Measurements from ENCODE around the gene GYPB.
"Not testable (repeated sequence)": the region's sequence is repeated elsewhere in the genome, so short reads cannot be mapped to it uniquely, and the experiment has no call there.

Gene GYPB

DNA sequence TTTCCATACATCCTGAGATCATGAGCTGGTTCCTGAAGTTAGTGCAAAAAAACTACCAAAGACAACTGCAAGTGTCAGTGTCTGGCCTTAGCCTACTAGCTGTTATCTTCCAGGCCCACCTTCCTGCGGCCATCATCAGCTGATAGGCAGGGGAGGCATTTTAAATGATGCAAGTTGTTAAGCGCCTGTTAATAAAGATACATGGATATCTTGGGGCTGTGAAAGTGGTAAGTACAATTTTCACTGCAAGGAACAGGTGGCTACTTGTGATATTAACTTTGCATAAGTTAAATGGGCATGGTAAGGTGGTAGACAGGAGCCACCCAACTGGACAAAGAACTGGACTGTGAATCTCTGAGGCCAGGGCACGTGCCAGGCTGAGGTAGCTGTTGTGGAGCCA is at the start of gene GYPB:
Gene GYPB, minus strand, starts transcription at position 104 of the 400 bp plus-strand sequence. Its CDS starts 93 bp downstream, at position 11.
- not testable (repeated sequence) for H3K9ac ChIP-seq (ENCODE audit: low read length); H3K9me3 ChIP-seq (ENCODE audit: control insufficient read depth, low read depth, low read length)

GRCh38 chr4:144061556-144061955 is 42.4 kb upstream of the GYPB start:
- not testable (repeated sequence) for H3K9me3 ChIP-seq (ENCODE audit: control insufficient read depth, low read depth, low read length); H3K4me3 ChIP-seq (ENCODE audit: low read length); H3K4me1 ChIP-seq (ENCODE audit: control insufficient read depth, low read depth, low read length); H3K36me3 ChIP-seq (ENCODE audit: control insufficient read depth, low read depth, low read length); H3K9ac ChIP-seq (ENCODE audit: low read length); H3K27me3 ChIP-seq (ENCODE audit: control insufficient read depth, insufficient read depth, low read length); H3K27ac ChIP-seq (ENCODE audit: low read length)

More for the DNA sequence above, at the start of gene GYPB:
- H3K4me3 ChIP-seq (ENCODE audit: low read length); H3K27ac ChIP-seq (ENCODE audit: low read length); H3K36me3 ChIP-seq (ENCODE audit: control insufficient read depth, low read depth, low read length); H3K27me3 ChIP-seq (ENCODE audit: control insufficient read depth, insufficient read depth, low read length); H3K4me1 ChIP-seq (ENCODE audit: control insufficient read depth, low read depth, low read length): not testable (repeated sequence)

- H3K27me3 ChIP-seq (ENCODE audit: control insufficient read depth, insufficient read depth, low read length); H3K27ac ChIP-seq (ENCODE audit: low read length); H3K9ac ChIP-seq (ENCODE audit: low read length); H3K9me3 ChIP-seq (ENCODE audit: control insufficient read depth, low read depth, low read length); H3K36me3 ChIP-seq (ENCODE audit: control insufficient read depth, low read depth, low read length); H3K4me1 ChIP-seq (ENCODE audit: control insufficient read depth, low read depth, low read length); H3K4me3 ChIP-seq (ENCODE audit: low read length): not testable (repeated sequence)
These were observed 41.2 kb upstream of the GYPB start for GRCh38 chr4:144060234-144060859.

DNA sequence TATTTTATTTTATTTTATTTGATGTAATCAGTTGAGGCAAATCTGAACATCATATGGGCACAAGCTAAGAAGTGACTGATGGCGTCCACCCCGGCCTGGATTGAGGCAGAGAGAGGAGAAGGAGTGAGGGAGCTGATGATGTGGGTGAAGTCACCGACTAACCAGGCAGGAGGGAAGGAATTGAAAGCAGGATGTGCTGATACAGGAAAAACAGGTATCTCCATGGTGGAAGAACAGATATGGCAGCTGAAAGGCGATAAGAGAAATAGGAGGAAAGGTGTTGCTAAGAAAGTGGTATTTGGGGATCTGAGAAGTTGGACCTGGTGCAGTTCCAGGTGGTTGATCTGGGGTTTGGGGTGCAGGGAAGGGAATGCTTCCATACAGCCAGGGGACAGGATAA is 37.6 kb upstream of the GYPB start:
- H3K36me3 ChIP-seq (ENCODE audit: control insufficient read depth, low read depth, low read length) = no peaks in the 10 kb centered on the region
- H3K27me3 ChIP-seq (ENCODE audit: control insufficient read depth, insufficient read depth, low read length) = no peaks in the 10 kb centered on the region
- H3K4me1 ChIP-seq (ENCODE audit: control insufficient read depth, low read depth, low read length) = no peaks in the 10 kb centered on the region
- H3K27ac ChIP-seq (ENCODE audit: low read length) = no peak overlapping the region
- H3K9ac ChIP-seq (ENCODE audit: low read length) = no peak overlapping the region
- H3K9me3 ChIP-seq (ENCODE audit: control insufficient read depth, low read depth, low read length) = no peaks in the 10 kb centered on the region
- no peak overlapping the region for H3K4me3 ChIP-seq (ENCODE audit: low read length)

DNA sequence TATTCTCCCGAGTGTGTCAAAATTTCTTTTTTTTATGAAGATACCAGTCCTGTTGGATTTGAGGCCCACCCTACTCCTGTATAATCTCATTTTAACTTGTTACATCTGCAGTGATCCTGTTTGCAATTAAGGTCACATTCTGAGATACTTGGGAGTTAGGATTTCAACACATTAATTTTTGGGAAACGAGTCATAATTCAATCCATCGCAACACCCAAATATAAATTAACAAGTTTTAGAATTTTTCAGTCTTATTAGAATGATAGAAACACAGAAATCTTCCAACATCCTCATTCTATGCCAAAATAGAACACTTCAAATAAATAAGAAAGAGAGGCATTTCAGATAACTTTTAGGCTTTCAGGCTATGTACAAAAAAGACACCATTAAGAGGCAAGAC is 36.2 kb upstream of the GYPB start:
- H3K27ac ChIP-seq (ENCODE audit: low read length); H3K36me3 ChIP-seq (ENCODE audit: control insufficient read depth, low read depth, low read length); H3K9ac ChIP-seq (ENCODE audit: low read length); H3K4me3 ChIP-seq (ENCODE audit: low read length); H3K27me3 ChIP-seq (ENCODE audit: control insufficient read depth, insufficient read depth, low read length); H3K4me1 ChIP-seq (ENCODE audit: control insufficient read depth, low read depth, low read length); H3K9me3 ChIP-seq (ENCODE audit: control insufficient read depth, low read depth, low read length): not testable (repeated sequence)

DNA sequence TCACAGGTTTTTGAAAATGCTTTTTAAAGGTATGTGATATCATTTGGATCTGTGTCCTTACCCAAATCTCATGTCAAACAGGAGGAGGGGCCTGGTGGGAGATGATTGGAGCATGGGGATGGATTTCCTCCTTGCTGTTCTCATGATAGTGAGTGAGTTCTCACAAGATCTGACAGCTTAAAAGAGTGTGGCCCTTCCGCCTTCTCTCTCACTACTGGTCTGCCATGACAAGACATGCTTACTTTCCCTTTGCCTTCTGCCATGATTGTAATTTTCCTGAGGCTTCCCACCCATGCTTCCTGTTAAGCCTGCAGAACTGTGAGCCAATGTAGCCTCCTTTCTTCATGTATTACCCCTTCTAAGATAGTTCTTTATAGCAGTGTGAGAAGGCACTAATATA is 32.3 kb upstream of the GYPB start:
- not testable (repeated sequence) for H3K27ac ChIP-seq (ENCODE audit: low read length); H3K9ac ChIP-seq (ENCODE audit: low read length); H3K9me3 ChIP-seq (ENCODE audit: control insufficient read depth, low read depth, low read length); H3K4me3 ChIP-seq (ENCODE audit: low read length); H3K27me3 ChIP-seq (ENCODE audit: control insufficient read depth, insufficient read depth, low read length); H3K36me3 ChIP-seq (ENCODE audit: control insufficient read depth, low read depth, low read length); H3K4me1 ChIP-seq (ENCODE audit: control insufficient read depth, low read depth, low read length)

DNA sequence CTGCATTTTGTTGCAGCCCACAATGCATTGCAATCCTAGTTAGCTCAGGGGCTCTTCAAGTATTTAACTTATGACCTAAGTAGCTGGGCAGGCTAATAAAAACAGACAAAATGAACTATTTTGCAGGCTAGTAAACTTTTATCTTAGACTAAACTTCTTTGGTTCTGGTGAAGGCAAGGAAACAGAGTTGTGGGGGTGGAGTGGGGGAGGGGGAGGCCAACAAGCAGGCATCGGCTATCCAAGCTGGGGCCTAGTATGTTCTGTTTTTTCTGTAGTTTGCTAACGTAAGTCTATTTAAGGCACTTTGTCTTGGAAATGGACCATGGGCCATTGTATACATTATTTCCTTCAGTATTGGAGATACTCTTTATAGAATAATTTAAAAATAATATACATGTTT is 31.5 kb upstream of the GYPB start:
- not testable (repeated sequence) for H3K4me3 ChIP-seq (ENCODE audit: low read length); H3K27me3 ChIP-seq (ENCODE audit: control insufficient read depth, insufficient read depth, low read length); H3K36me3 ChIP-seq (ENCODE audit: control insufficient read depth, low read depth, low read length); H3K9me3 ChIP-seq (ENCODE audit: control insufficient read depth, low read depth, low read length); H3K9ac ChIP-seq (ENCODE audit: low read length); H3K4me1 ChIP-seq (ENCODE audit: control insufficient read depth, low read depth, low read length); H3K27ac ChIP-seq (ENCODE audit: low read length)

GRCh38 chr4:144049495-144050424 is 30.6 kb upstream of the GYPB start:
- H3K4me3 ChIP-seq (ENCODE audit: low read length); H3K27ac ChIP-seq (ENCODE audit: low read length); H3K9me3 ChIP-seq (ENCODE audit: control insufficient read depth, low read depth, low read length); H3K4me1 ChIP-seq (ENCODE audit: control insufficient read depth, low read depth, low read length); H3K36me3 ChIP-seq (ENCODE audit: control insufficient read depth, low read depth, low read length); H3K9ac ChIP-seq (ENCODE audit: low read length); H3K27me3 ChIP-seq (ENCODE audit: control insufficient read depth, insufficient read depth, low read length): not testable (repeated sequence)

GRCh38 chr4:144044936-144045335 is 25.8 kb upstream of the GYPB start:
- not testable (repeated sequence) for H3K9me3 ChIP-seq (ENCODE audit: control insufficient read depth, low read depth, low read length); H3K27me3 ChIP-seq (ENCODE audit: control insufficient read depth, insufficient read depth, low read length); H3K27ac ChIP-seq (ENCODE audit: low read length)

DNA sequence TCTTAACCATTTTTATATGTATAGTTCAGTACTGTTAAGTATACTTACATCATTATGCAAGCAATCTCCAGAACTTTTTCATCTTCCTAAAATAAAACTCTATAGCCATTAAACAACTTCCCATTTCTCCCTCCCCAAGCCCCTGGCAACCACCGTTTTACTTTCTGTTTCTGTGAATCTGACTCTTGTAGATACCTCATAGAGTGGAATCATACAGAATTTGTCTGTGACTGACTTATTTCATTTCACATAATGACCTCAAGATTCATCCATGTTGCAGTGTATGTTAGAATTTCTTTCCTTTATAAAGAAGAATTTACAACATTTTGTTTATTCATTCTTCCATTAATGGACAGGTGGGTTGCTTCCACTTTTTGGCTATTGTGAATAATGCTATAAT is 13.4 kb upstream of the GYPB start:
- not testable (repeated sequence) for H3K36me3 ChIP-seq (ENCODE audit: control insufficient read depth, low read depth, low read length); H3K27ac ChIP-seq (ENCODE audit: low read length); H3K4me1 ChIP-seq (ENCODE audit: control insufficient read depth, low read depth, low read length); H3K27me3 ChIP-seq (ENCODE audit: control insufficient read depth, insufficient read depth, low read length); H3K4me3 ChIP-seq (ENCODE audit: low read length); H3K9me3 ChIP-seq (ENCODE audit: control insufficient read depth, low read depth, low read length); H3K9ac ChIP-seq (ENCODE audit: low read length)

More at GRCh38 chr4:144044936-144045335, 25.8 kb upstream of the GYPB start:
- H3K36me3 ChIP-seq (ENCODE audit: control insufficient read depth, low read depth, low read length); H3K9ac ChIP-seq (ENCODE audit: low read length); H3K4me3 ChIP-seq (ENCODE audit: low read length); H3K4me1 ChIP-seq (ENCODE audit: control insufficient read depth, low read depth, low read length): not testable (repeated sequence)

- H3K27me3 ChIP-seq (ENCODE audit: control insufficient read depth, insufficient read depth, low read length); H3K36me3 ChIP-seq (ENCODE audit: control insufficient read depth, low read depth, low read length); H3K4me1 ChIP-seq (ENCODE audit: control insufficient read depth, low read depth, low read length); H3K27ac ChIP-seq (ENCODE audit: low read length); H3K9me3 ChIP-seq (ENCODE audit: control insufficient read depth, low read depth, low read length); H3K4me3 ChIP-seq (ENCODE audit: low read length); H3K9ac ChIP-seq (ENCODE audit: low read length): not testable (repeated sequence)
These were observed 12.7 kb upstream of the GYPB start for GRCh38 chr4:144031875-144032274.

GRCh38 chr4:144031369-144031768 is 12.2 kb upstream of the GYPB start:
- H3K4me3 ChIP-seq (ENCODE audit: low read length); H3K36me3 ChIP-seq (ENCODE audit: control insufficient read depth, low read depth, low read length); H3K4me1 ChIP-seq (ENCODE audit: control insufficient read depth, low read depth, low read length); H3K9ac ChIP-seq (ENCODE audit: low read length); H3K9me3 ChIP-seq (ENCODE audit: control insufficient read depth, low read depth, low read length); H3K27ac ChIP-seq (ENCODE audit: low read length); H3K27me3 ChIP-seq (ENCODE audit: control insufficient read depth, insufficient read depth, low read length): not testable (repeated sequence)

All from iPS-18a (cell line).